ENCODE data around the gene RBL1.

RBL1 gene

GRCh38 chr20:36950414-36951197 is 145.2 kb downstream of the RBL1 start:
- no peak for DNase-seq (ENCODE audit: low read depth)

Measured in stimulated activated CD8-positive, alpha-beta memory T cell treated with anti-CD3 and anti-CD28 coated beads, Interleukin-7, amount 100 ng/mL, for 24 hours (primary cell).